GM12865 (cell line): ENCODE data around the gene TPGS2.

Source experiments
- DNase-seq: peaks from one replicate; pipeline ENCODE4 v3.0.0; 2010; ENCODE audit warnings: low read depth
- H3K4me3 ChIP-seq: 2 replicates; pipeline ENCODE4 v1.5.1; 2011; ENCODE audit warnings: mild to moderate bottlenecking, low read depth, low read length, control low read depth
- TF ChIP-seq, protein P1 (sequence below): IDR thresholded peaks from 2 replicates; pipeline ENCODE4 v1.5.1; 2011; ENCODE audit warnings: low read length, control low read depth, low read depth, inconsistent platforms; ENCODE audit not compliant: insufficient read depth; ENCODE audit errors: missing control alignments

TPGS2 gene

DNA sequence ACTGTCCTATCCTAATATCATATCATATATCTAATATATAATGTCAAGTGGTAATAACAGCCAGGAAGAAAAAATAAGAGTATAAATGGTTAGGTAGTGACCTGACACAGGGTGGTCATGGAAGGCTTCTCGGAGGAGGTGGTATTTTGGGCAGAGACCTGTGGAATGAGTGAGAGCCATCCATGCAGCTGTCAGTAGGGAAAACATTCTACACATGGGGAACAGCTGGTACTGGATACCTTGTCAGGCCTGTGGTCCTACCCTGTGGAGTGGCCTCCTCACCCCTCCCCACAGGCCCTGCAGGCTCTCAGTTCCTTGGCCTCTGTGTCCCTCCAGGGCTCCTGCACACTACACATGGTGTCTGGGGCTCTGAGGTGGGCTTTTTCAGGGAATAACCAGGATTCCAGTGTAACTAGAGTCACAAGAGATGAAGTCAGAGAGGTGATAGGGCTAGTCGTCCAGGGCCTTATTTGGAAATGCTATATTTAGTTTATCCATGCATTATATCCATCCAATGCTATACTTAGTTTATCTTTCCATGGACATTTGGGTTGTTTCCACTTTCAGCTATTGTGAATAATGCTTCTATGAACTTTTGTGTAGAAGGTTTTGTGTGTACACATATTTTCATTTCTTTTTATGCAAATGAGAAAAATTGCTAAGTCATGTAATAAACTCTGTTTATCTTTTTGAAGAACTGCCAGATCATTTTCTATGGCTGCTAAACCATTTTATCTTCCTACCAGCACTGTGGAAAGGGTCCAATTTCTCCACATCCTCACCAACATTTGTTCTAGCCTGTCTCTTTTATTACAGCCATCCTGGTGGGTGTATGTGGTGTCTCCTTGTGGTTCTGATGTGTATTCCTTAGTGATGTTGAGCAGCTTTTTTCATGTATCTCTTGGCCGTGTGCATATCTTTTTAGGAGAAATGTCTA lies 75.6 kb downstream of the TPGS2 start:
- H3K4me3 ChIP-seq: no peak overlapping the region
- TF ChIP-seq, protein P1, sequence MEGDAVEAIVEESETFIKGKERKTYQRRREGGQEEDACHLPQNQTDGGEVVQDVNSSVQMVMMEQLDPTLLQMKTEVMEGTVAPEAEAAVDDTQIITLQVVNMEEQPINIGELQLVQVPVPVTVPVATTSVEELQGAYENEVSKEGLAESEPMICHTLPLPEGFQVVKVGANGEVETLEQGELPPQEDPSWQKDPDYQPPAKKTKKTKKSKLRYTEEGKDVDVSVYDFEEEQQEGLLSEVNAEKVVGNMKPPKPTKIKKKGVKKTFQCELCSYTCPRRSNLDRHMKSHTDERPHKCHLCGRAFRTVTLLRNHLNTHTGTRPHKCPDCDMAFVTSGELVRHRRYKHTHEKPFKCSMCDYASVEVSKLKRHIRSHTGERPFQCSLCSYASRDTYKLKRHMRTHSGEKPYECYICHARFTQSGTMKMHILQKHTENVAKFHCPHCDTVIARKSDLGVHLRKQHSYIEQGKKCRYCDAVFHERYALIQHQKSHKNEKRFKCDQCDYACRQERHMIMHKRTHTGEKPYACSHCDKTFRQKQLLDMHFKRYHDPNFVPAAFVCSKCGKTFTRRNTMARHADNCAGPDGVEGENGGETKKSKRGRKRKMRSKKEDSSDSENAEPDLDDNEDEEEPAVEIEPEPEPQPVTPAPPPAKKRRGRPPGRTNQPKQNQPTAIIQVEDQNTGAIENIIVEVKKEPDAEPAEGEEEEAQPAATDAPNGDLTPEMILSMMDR: no peak
- DNase-seq: no peak

DNA sequence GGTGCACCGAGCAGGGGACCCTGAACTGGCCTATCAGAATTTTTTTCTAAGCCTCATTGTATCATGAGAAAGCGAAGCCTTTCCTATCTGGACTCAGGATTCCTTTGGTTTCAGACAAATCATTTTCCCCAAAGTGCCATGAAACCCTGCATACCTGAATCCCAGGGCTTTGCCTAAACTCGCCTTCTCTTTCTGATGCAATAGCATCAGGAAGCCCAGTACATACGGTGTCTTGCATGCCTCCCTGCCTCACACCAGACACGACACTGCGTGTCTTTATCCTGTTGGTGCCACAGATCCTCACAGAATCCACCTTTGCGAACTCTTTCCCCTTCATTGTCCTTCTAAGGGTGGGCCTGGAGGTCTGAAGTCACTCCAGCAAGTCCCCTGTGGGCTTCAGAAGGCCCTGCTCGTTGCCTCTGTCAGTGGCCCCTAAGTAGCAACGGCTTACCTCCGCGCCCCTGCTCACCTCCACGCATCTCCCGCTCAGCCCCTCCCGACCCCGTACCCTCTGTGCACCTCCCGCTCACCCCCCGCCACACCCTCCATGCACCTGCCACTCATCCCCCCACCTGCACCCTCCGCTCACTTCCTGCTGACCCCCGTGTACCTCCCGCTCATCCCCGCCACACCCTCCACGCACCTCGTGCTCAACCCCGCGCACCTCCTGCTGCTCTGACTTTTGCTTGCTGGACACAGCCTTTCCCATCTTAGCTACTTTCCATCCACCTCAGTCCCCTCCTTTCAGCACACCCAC lies 83.4 kb downstream of the TPGS2 start:
- no peak for DNase-seq
- TF ChIP-seq, protein P1: no peak

DNA sequence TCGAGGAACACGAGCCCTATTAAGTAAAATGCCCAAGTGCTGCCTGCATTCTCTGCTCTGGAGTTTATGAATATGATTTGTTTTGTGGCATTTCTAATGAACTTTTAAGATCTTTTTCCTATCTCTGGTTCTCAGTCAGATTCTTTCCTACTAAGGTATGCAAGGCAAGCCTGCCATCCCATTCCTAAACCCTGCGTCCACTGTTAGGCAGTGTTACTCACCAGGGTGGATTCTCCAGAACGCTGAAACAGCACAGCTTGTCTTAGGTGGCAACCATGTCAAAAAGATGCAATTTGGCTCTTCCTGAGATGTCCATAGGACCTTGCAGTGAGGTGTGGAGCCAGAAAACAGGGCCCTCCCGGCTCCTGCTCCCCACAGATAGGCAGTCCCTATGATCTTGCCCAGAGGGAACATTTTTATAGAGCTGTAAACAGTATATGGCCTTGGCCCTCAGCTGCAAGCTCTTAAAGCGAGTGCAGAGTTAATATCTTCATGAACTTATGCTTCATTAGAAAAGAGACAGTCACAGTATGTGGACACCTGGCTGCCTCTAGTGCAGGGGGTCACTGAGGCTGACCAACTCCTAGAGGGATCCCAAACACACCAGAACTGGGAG lies 84.4 kb downstream of the TPGS2 start:
- no peak for DNase-seq
- H3K4me3 ChIP-seq: no peak overlapping the region
- TF ChIP-seq, protein P1: no peak

More for the DNA sequence above, 83.4 kb downstream of the TPGS2 start:
- no peak overlapping the region for H3K4me3 ChIP-seq
